CD4-positive, alpha-beta T cell treated with Interleukin-12 subunit alpha and Interleukin-12 subunit beta, for 1 hour (primary cell): ENCODE measurements around the gene CNTN6.

Source experiments
- DNase-seq: peaks from one replicate; pipeline ENCODE4 v3.0.0-alpha.2; 2020

CNTN6 gene

DNA sequence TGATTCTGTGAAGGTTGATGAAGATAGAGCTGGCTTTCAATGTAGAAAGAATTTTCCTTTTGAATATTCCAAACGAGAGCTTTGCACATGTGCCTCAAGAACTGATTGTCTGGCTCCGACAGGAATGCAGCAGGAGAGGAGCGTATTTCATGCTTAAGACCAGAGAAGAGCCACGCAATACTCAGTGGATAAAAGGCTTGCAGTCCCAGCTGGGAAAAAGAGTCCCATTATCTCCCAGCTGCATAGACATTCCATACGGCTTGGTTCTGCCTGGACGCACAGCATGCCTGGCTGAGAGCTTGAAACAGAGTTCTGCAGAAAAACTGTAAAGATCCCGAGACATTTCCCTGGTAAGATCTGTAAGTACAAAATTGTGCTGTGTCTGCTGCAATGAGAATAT is at the start of gene CNTN6:
Gene CNTN6 (plus strand): TSS at position 254 of the 400 bp plus-strand sequence. CDS start 54,985 bp downstream, outside the sequence.
- no peak for DNase-seq

GRCh38 chr3:1048558-1048957 is 44.3 kb upstream of the CNTN6 start:
- DNase-seq, result no peak

DNA sequence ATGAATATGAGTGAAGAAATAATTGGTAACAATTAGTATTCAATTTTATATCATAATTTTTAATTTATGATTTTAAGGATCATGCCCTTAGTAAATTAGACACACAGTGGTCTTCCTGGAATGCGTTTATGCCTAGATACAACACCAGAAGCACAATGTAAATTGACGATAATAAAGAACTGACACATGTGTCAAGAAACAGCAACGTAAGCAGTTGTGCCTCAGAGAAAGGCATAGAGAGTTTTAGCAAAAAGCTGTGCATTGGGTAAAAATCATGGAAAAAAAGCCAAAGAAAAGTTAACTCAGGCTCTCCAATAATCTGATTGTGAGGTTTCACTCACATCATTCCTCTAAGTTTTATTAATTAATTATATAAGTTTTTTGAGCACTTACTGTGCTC is 37.0 kb upstream of the CNTN6 start:
- no peak for DNase-seq

- no peak for DNase-seq
Observed at GRCh38 chr3:1056744-1057143, 36.1 kb upstream of the CNTN6 start.

- no peak for DNase-seq
Observed at GRCh38 chr3:1057436-1057835, 35.4 kb upstream of the CNTN6 start.

DNA sequence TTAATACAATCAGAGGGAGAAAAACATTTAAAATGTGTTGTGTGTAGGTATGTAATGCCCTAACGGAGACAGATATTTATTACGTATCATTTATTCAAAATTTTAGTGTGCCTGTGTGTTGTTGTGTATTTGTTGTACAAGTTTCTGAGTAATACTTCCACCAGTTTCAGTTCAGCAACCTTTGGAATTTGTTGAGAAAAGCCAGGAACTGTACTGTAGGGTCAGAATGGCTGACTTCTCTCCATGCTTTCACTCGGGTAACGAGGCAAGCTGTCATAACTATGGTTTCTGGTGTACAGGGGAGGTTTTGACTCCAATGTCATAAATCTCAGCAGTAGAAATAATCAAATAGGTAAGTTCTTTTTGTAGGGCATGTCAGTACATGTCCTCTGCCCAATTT is 23.8 kb upstream of the CNTN6 start:
- DNase-seq, result no peak

DNA sequence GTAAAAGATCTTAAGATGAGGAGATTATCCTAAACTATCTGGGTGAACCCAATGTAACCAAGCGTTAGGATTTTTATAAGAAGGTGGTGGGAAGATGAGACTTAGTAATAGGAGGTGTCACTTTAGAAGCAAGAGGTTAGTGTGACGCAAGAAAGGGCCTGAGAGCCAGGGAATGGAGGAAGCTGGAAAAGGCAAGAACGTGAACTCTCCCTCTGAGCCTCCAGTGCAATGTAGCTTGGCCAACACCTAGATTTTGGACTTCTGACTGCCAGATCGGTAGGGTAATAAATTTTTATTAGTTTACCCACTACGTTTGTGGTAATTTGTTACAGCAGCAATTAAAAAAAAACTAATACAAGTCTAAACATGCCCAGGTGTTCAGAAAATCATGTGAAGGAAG is 20.8 kb upstream of the CNTN6 start:
- no peak for DNase-seq

GRCh38 chr3:1079662-1080061 is 13.2 kb upstream of the CNTN6 start:
- DNase-seq, result no peak

DNA sequence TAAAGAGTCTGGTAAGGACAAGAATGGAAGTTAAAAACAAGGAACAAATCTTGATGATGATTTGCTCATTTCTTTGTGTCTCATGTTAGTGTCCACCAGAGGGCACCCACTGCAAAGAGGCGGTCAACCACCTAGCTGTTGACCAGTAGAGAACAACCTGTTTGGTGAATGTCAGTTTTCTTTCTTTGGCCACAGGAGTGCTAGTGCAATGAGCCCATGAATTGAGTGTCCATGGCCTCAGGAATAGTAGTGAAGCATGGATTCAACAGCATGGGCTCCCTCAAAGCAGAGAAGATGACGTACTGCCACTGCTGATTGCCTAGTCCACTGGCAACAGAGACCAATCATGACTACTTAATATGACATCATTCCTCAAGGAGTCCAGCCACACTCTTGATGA is 10.7 kb upstream of the CNTN6 start:
- DNase-seq, result no peak

DNA sequence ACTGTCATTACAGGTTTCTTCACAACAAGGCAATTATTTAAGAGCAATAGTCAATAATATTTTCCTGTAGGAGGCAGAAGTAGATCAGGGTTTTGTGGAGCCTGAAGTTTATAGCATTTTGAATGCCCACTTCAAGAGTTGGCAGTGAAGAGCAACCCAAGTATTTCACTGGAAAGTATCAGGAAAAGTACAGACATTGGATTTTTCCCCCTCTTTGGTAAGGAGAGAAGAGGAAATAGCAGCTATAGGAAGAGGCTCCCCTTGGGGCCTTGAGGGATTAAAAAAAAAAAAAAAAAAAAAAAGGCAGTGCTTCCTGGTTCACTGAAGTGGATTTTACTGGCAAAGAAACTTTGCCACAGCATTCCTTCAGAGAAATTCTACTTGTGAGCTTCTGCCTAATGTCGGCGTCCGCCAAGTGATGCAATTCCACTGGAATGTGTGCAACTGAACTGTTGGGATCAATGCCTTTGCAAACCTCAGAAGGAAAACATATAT is 5.7 kb upstream of the CNTN6 start:
- no peak for DNase-seq

GRCh38 chr3:1088503-1088902 is 4.3 kb upstream of the CNTN6 start:
- DNase-seq, result no peak

GRCh38 chr3:1091286-1091685 is 1.5 kb upstream of the CNTN6 start:
- DNase-seq, result no peak

DNA sequence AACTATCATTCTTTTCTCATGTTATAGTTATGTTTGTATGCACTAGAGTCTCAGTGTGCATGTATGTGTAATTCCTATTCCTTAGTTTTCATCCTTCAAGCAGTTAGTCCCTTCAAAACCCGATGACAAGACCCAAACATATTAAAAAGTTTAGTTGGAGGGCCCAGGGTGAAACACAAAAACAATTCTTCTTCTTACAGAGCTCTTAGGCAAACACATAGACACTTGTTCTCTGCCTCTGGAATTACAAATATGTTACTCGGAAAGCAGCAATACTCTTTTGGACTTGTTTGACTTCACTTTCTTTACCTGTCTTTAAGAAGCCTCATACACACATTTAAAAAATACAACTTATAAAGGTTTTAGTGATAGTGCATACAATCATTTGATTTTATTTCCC is 763 bp upstream of the CNTN6 start:
- DNase-seq, result no peak

GRCh38 chr3:1093217-1093616 is 393 bp downstream of the CNTN6 start:
- no peak for DNase-seq

GRCh38 chr3:1103525-1103924 is 10.7 kb downstream of the CNTN6 start:
- no peak for DNase-seq

DNA sequence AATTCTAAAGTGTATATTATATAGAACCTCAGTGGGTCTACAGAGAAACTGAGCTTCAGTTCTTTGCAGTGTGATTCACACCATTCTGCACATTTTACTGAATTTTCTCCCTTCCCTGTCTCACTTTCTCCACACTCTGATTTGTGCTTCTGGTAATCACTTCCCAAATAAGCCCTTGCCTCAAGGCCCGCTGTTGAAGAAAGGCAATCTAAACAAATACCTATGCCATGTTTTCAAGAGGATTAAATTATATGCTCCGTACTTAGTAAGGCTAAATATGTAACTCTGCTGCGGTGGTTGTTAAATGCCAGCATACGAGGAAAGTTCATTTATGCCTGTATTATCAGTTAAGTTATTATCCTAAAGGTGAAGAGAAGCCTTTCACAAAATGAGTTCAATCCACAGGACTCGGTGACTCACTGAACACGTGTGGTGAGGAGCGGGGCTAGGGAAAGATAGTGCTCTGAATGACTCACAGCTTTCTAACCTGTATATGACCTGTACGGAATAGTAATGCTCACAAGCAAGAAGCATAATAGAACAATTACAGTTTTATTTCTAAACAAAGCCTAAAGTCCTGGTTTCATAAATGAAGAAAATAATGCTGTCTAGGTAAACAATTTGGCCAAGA is 25.1 kb downstream of the CNTN6 start:
- DNase-seq, result no peak

DNA sequence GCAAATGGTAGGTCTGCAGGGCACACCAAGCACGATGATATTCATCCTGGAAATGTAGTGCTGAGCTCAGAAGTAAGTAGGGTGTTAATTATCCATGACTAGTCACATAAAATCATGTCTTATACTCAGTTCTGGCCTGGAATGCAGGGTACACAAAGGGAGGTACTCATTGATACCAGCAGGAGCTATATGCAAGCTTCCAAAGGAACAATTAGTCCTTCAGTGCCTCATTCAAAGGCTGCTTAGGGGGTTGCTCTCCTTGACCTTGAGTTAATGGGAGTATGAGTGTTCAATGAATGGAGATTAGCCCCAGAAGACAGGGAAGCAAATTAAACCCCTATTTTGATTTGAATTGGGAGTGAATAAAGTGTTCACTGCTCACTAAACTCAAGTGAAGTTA is 38.3 kb downstream of the CNTN6 start:
- DNase-seq, result no peak

- DNase-seq, result no peak
Observed at GRCh38 chr3:1135194-1135593, 42.4 kb downstream of the CNTN6 start.

- DNase-seq, result no peak
Observed at GRCh38 chr3:1138036-1138435, 45.2 kb downstream of the CNTN6 start.

DNA sequence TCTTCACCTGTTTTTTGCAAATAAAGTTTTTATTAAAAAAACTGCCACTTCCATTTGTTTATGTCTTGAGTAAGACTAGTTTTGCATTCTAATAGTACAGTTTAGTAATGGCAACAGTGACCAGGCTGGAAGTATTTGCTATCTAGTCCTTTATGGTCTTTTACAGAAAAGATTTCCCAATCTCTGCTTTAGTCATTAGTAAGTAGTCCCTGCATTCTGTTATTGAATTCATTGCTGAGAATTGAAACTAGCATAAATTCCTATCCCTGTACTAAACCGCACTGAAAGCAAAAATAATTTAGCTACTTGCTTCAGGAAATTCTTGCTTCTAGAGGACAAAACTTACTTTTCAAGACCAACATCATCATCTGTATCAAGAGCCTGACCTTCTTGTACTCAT is 46.2 kb downstream of the CNTN6 start:
- no peak for DNase-seq

GRCh38 chr3:1147326-1147725 is 54.5 kb downstream of the CNTN6 start:
- no peak for DNase-seq

- no peak for DNase-seq
Observed at GRCh38 chr3:1147819-1148218, 55.0 kb downstream of the CNTN6 start.

DNA sequence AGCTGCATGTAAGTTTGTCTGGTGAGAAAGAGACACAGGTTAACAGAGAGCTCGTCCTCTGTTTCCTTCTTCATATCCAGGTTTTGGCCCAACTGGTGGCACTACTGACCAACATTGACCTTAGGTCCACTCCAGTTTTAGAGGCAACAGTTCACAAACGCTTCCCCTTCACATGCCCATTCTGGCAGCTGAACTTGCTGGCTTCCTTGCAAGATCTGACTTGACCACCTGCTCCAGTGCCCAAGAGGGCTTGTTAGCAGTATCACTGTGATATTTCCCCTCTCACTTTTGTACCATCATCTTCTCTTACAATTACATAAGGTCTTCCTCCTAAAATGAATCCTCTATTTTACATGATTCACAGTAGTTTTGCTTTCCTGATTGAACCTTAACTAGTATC is 71.3 kb downstream of the CNTN6 start:
- DNase-seq, result no peak

DNA sequence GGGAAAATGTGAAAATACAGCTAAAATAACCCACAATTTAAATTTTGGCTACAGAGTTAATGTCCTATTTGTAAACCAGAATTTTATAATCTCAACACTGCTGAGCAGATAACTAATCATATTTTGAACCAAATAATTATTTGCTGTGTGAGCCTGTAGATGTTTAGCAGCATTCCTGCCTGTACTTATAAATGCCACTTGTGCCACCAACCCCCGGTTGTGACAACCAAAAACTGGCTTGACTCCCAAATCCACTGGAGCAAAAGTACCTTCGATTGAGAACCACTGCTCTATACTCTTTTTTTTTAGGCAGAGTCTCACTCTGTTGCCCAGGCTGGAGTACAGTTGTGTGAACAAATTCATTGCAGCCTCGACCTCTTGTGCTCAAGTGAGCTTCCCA is 78.5 kb downstream of the CNTN6 start:
- DNase-seq, result no peak

GRCh38 chr3:1172644-1173043 is 79.8 kb downstream of the CNTN6 start:
- no peak for DNase-seq

DNA sequence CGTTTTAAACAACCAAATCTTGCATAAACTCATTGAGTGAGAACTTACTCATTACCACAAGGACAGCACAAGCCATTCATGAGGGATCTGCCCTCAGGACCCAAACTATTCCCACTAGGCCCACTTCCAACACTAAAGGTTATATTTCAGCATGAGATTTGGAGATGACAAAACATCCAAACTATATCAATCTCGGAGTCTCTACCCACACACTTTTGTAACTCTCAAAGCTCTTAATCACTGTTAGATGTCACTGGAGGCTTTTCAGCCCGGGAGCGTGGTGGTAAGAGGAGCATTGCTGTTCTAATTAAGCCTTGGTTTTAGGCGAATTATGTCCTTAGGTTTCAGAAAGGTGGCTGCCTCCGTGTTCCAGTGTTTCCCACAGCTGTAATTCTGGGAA is 86.3 kb downstream of the CNTN6 start:
- DNase-seq, result no peak
